H1 (cell line): ENCODE results near the gene NHERF2. TPM values are rescaled to one million over a fixed set of nuclear protein-coding genes. Genes with fewer than 3 reads are reported as not detected.

Source experiments
- CTCF ChIA-PET: fragments of 300-600 bp; sonication (Branson Sonifier 250); formaldehyde crosslinking; loops from one replicate; lab custom pipeline; 2021; ENCODE audit not compliant: partially characterized antibody; lab: Charles Lee
- POLR2A ChIA-PET: fragments of 300-600 bp; sonication (Branson Sonifier 250); formaldehyde crosslinking; loops from one replicate; lab custom pipeline; 2021; ENCODE audit warnings: inconsistent platforms; ENCODE audit not compliant: partially characterized antibody; lab: Charles Lee
- DNase-seq, 2 experiments: peaks; one replicate each; pipeline versions ENCODE4 v3.0.0 to v3.0.0-alpha.2; 2010 to 2022; ENCODE audit warnings: low spot score in 2 of 2, low read depth in 1 of 2, mixed read lengths in 1 of 2
- FAIRE-seq: peaks from 2 replicates; lab custom pipeline; 2011; peaks lifted over from hg19 to GRCh38; lab: Jason Lieb, UNC
- H2AFZ ChIP-seq: 2 replicates; pipeline ENCODE4 v1.8.1; 2012; ENCODE audit warnings: low read length, inconsistent platforms
- H2AK5ac ChIP-seq: 2 replicates; pipeline ENCODE4 v1.6.1; 2013; ENCODE audit warnings: low read depth, low read length
- H2BK120ac ChIP-seq: replicated peaks from 2 replicates; pipeline ENCODE3; 2013; ENCODE audit warnings: low read depth, low read length, inconsistent platforms
- H2BK12ac ChIP-seq: 2 replicates; pipeline ENCODE4 v1.6.1; 2013; ENCODE audit warnings: low read depth, low read length
- H2BK15ac ChIP-seq: 2 replicates; pipeline ENCODE4 v1.6.1; 2013; ENCODE audit warnings: low read length
- H2BK20ac ChIP-seq: 2 replicates; pipeline ENCODE4 v1.6.1; 2013; ENCODE audit warnings: low read length
- H2BK5ac ChIP-seq: 2 replicates; pipeline ENCODE4 v1.6.1; 2013; ENCODE audit warnings: low read depth, low read length
- H3K14ac ChIP-seq: 2 replicates; pipeline ENCODE4 v1.6.1; 2013; ENCODE audit warnings: inconsistent platforms; ENCODE audit not compliant: insufficient read length
- H3K18ac ChIP-seq: 2 replicates; pipeline ENCODE4 v1.6.1; 2013; ENCODE audit warnings: low read length; ENCODE audit errors: extremely low read depth
- H3K23ac ChIP-seq: 2 replicates; pipeline ENCODE4 v1.6.1; 2013; ENCODE audit warnings: inconsistent platforms; ENCODE audit not compliant: insufficient read length
- H3K23me2 ChIP-seq: 2 replicates; pipeline ENCODE4 v1.6.1; 2013; ENCODE audit warnings: low read depth, low read length
- H3K27ac ChIP-seq: 2 replicates; pipeline ENCODE4 v1.6.1; 2011; ENCODE audit warnings: low read depth, low read length, inconsistent platforms
- H3K27me3 ChIP-seq, 4 experiments: replicated peaks in 1 of 4; 1 replicate in 1 of 4; 2 replicates in 3 of 4; pipeline versions ENCODE4 v1.6.1 to v1.8.1; 2011 to 2013; ENCODE audit warnings: low read length in 3 of 4, mild to moderate bottlenecking in 3 of 4, inconsistent platforms in 2 of 4, mixed read lengths in 2 of 4, moderate library complexity in 1 of 4; ENCODE audit not compliant: control insufficient read depth in 3 of 4, insufficient read depth in 3 of 4; ENCODE audit errors: extremely low read depth in 1 of 4
- H3K36me3 ChIP-seq, 4 experiments: 2 replicates each; pipeline versions ENCODE4 v1.6.1 to v1.8.1; 2011 to 2013; ENCODE audit warnings: mild to moderate bottlenecking in 4 of 4, low read length in 3 of 4, moderate library complexity in 2 of 4, control low read depth in 1 of 4, inconsistent platforms in 1 of 4; ENCODE audit not compliant: insufficient read depth in 4 of 4, control insufficient read depth in 2 of 4
- H3K4ac ChIP-seq: replicated peaks from 2 replicates; pipeline ENCODE3; 2013; ENCODE audit warnings: low read length, low read depth, mixed read lengths, inconsistent platforms; ENCODE audit not compliant: insufficient read length
- H3K4me1 ChIP-seq, 4 experiments: replicated peaks in 1 of 4; 1 replicate in 1 of 4; 2 replicates in 3 of 4; pipeline versions ENCODE4 v1.6.1 to v1.8.1; 2011 to 2013; ENCODE audit warnings: low read length in 3 of 4, inconsistent platforms in 2 of 4, mixed read lengths in 1 of 4; ENCODE audit not compliant: insufficient read depth in 4 of 4, control insufficient read depth in 3 of 4
- H3K4me2 ChIP-seq, 2 experiments: 2 replicates each; pipeline versions ENCODE4 v1.6.1 to v1.8.1; 2011 to 2013; ENCODE audit warnings: low read depth in 2 of 2, low read length in 2 of 2, control low read depth in 1 of 2, inconsistent platforms in 1 of 2, mild to moderate bottlenecking in 1 of 2; ENCODE audit not compliant: insufficient read depth in 1 of 2
- H3K4me3 ChIP-seq, 4 experiments: fragments of 200-600, 300-600 bp in 1 of 4; sonication (generic), shearing (Covaris generic), sonication (Bioruptor Twin) in 1 of 4; 2 replicates each; pipeline versions ENCODE4 v1.5.1 to v1.8.1; 2011 to 2016; ENCODE audit warnings: low read length in 4 of 4, low read depth in 3 of 4, control low read depth in 2 of 4, inconsistent platforms in 2 of 4, mild to moderate bottlenecking in 2 of 4, mixed read lengths in 1 of 4, moderate library complexity in 1 of 4; ENCODE audit not compliant: insufficient read depth in 2 of 4; ENCODE audit errors: extremely low read depth in 1 of 4
- H3K56ac ChIP-seq: replicated peaks from 2 replicates; pipeline ENCODE3; 2013; ENCODE audit warnings: low read depth, mild to moderate bottlenecking, mixed read lengths, low read length, inconsistent platforms; ENCODE audit not compliant: insufficient read length
- H3K79me1 ChIP-seq: 2 replicates; pipeline ENCODE4 v1.6.1; 2013; ENCODE audit warnings: low read depth, low read length, control low read depth
- H3K79me2 ChIP-seq, 2 experiments: 2 replicates each; pipeline versions ENCODE4 v1.6.1 to v1.8.1; 2012 to 2013; ENCODE audit warnings: low read length in 2 of 2, mild to moderate bottlenecking in 2 of 2, inconsistent platforms in 1 of 2; ENCODE audit not compliant: insufficient read depth in 2 of 2, control insufficient read depth in 1 of 2
- H3K9ac ChIP-seq, 4 experiments: replicated peaks in 1 of 4; 1 replicate in 1 of 4; 2 replicates in 3 of 4; pipeline versions ENCODE4 v1.6.1 to v1.8.1; 2011 to 2013; ENCODE audit warnings: low read depth in 3 of 4, low read length in 3 of 4, control low read depth in 2 of 4, mild to moderate bottlenecking in 2 of 4, moderate library complexity in 2 of 4, inconsistent platforms in 1 of 4; ENCODE audit errors: extremely low read depth in 1 of 4
- H3K9me3 ChIP-seq, 2 experiments: 2 replicates each; pipeline versions ENCODE4 v1.6.1 to v1.8.1; 2012 to 2013; ENCODE audit warnings: mild to moderate bottlenecking in 2 of 2, moderate library complexity in 2 of 2, control low read depth in 1 of 2, inconsistent platforms in 1 of 2, low read depth in 1 of 2, low read length in 1 of 2, mixed read lengths in 1 of 2; ENCODE audit not compliant: insufficient read depth in 2 of 2
- H4K20me1 ChIP-seq, 2 experiments: replicated peaks in 1 of 2; 2 replicates each; pipeline versions ENCODE3 to v1.8.1; 2011 to 2013; ENCODE audit warnings: inconsistent platforms in 2 of 2, low read length in 2 of 2, mild to moderate bottlenecking in 1 of 2; ENCODE audit not compliant: insufficient read depth in 2 of 2, control insufficient read depth in 1 of 2
- H4K5ac ChIP-seq: 2 replicates; pipeline ENCODE4 v1.6.1; 2013; ENCODE audit warnings: low read length, low read depth, mixed read lengths, inconsistent platforms; ENCODE audit not compliant: insufficient read length
- H4K8ac ChIP-seq: 2 replicates; pipeline ENCODE4 v1.8.0; 2013; ENCODE audit warnings: mild to moderate bottlenecking, moderate library complexity, low read length, inconsistent platforms; ENCODE audit not compliant: insufficient read depth; ENCODE audit errors: extremely low read depth
- H4K91ac ChIP-seq: replicated peaks from 2 replicates; pipeline ENCODE3; 2013; ENCODE audit warnings: low read length, mixed read lengths, inconsistent platforms; ENCODE audit not compliant: insufficient read length
- CBX5 ChIP-seq: fragments of 300-800, 300-1000 bp; sonication (generic); IDR thresholded peaks from 2 replicates; pipeline ENCODE4 v1.7.1; 2016; ENCODE audit warnings: antibody characterized with exemption, low read length, low read depth
- CHD2 ChIP-seq: IDR thresholded peaks from 2 replicates; pipeline ENCODE4 v1.6.1; 2012; ENCODE audit warnings: low read length, improper control_type of control experiment
- CTBP2 ChIP-seq: IDR thresholded peaks from 2 replicates; pipeline ENCODE4 v1.7.0; 2011; ENCODE audit warnings: borderline replicate concordance, mild to moderate bottlenecking, moderate library complexity, mixed read lengths, low read length; ENCODE audit not compliant: insufficient read depth, insufficient read length
- EP300 ChIP-seq, 2 experiments: IDR thresholded peaks; 1 replicate in 1 of 2; 2 replicates in 1 of 2; pipeline ENCODE4 v1.6.1; 2011 to 2012; ENCODE audit warnings: low read depth in 2 of 2, low read length in 2 of 2, mild to moderate bottlenecking in 2 of 2, borderline replicate concordance in 1 of 2, inconsistent platforms in 1 of 2, moderate library complexity in 1 of 2
- HDAC2 ChIP-seq, 2 experiments: fragments of 300-600 bp in 1 of 2; sonication (generic) in 1 of 2; IDR thresholded peaks; 2 replicates each; pipeline ENCODE4 v1.6.1; 2011 to 2012; ENCODE audit warnings: low read depth in 2 of 2, low read length in 2 of 2, mild to moderate bottlenecking in 2 of 2, moderate library complexity in 2 of 2, borderline replicate concordance in 1 of 2, inconsistent platforms in 1 of 2
- HDAC6 ChIP-seq: IDR thresholded peaks from one replicate; pipeline ENCODE4 v1.7.1; 2012; ENCODE audit warnings: low read depth, mild to moderate bottlenecking, inconsistent platforms, low read length, moderate library complexity
- JUN ChIP-seq: IDR thresholded peaks from 2 replicates; pipeline ENCODE4 v1.6.1; 2011; ENCODE audit warnings: low read depth, mild to moderate bottlenecking, improper control_type of control experiment, low read length
- PHF8 ChIP-seq: fragments of 200-600 bp; sonication (generic); conservative IDR thresholded peaks from 2 replicates; pipeline ENCODE4 v1.7.1; 2012; ENCODE audit warnings: low read depth, mild to moderate bottlenecking, inconsistent platforms, low read length, moderate library complexity
- RFX5 ChIP-seq: IDR thresholded peaks from 2 replicates; pipeline ENCODE4 v1.6.1; 2011; ENCODE audit warnings: low read depth, low read length, improper control_type of control experiment, borderline replicate concordance
- SP4 ChIP-seq: IDR thresholded peaks from 2 replicates; pipeline ENCODE4 v1.6.1; 2012; ENCODE audit warnings: low read length, inconsistent platforms
- SRF ChIP-seq: IDR thresholded peaks from 2 replicates; pipeline ENCODE4 v1.6.1; 2011; ENCODE audit warnings: mild to moderate bottlenecking, low read depth, low read length, moderate library complexity
- TAF1 ChIP-seq: IDR thresholded peaks from 2 replicates; pipeline ENCODE4 v1.6.1; 2011; ENCODE audit warnings: mild to moderate bottlenecking, low read depth, low read length
- TEAD4 ChIP-seq: IDR thresholded peaks from 2 replicates; pipeline ENCODE4 v1.6.1; 2012; ENCODE audit warnings: low read depth, low read length, inconsistent platforms, mixed read lengths
- WGBS, 2 experiments: shearing (Covaris generic) in 1 of 2; methylation state at CpG; one replicate each; pipeline versions ENCODE4 v1.1.6 to v1.1.7; 2013 to 2015; ENCODE audit warnings: low lambda C conversion rate in 2 of 2, mixed read lengths in 2 of 2, inconsistent platforms in 1 of 2, low coverage in 1 of 2, missing lambda C conversion rate in 1 of 2; ENCODE audit not compliant: insufficient replicate concordance in 2 of 2, insufficient coverage in 1 of 2, insufficient read length in 1 of 2; ENCODE audit errors: extremely low coverage in 1 of 2, missing lambda C conversion rate in 1 of 2; 5-methylcytosine and 5-hydroxymethylcytosine counted together
- polyA plus RNA-seq, 7 experiments: library from polyadenylated mRNA; depleted of rRNA in 3 of 7; stranded (reverse) in 5 of 7; unstranded in 2 of 7; fragments of >200 nt in 5 of 7; fragments of 200-250 nt in 2 of 7; gene quantifications; 1 replicate in 5 of 7; 2 replicates in 1 of 7; 4 replicates in 1 of 7; pipeline versions ENCODE4 v1.2.1 to v1.2.3, GENCODE V29; 2011 to 2013; ENCODE audit warnings: missing spikeins in 2 of 7, mixed read lengths in 2 of 7
- total RNA-seq: library from RNA; stranded (reverse); fragmentation: NEBNext Ultra II Directional; extraction: Animal tissue kit (Norgen Biotek cat#: 25700); gene quantifications from 2 replicates; pipeline ENCODE4 v1.2.1, GENCODE V29; 2021
- TF ChIP-seq, protein P1 (sequence below): IDR thresholded peaks from 2 replicates; pipeline ENCODE4 v1.6.1; 2012; ENCODE audit warnings: inconsistent platforms

The NHERF2 gene
- total and polyA plus RNA-seq, 2 of the 8 experiments (the other 6 are each of a cell fraction or from before 2014, with no cell fraction given), result 13.9 to 19.3 TPM

DNA sequence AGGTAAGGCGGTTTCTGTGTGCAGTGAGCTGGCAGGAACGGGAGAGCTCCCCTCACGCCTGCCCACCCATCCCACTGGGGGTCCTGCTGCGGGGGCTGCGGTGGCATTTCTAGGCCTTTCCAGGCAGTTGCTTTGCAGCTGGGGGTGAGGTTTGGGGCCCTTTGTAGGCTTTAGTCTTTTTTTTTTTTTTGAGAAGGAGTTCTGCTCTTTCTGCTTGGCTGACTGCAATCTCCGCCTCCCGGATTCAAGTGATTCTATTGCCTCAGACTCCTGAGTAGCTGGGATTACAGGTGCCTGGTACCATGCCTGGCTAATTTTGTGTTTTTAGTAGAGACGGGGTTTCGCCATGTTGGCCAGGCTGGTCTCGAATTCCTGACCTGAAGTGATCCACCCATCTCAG is 32.2 kb downstream of the NHERF2 start:
- Histone ChIP-seq H3K14ac (no peak overlapping the region), H3K36me3 (peaks cover 0 to 7% (median 0%) of the 10 kb centered on the region in 4 experiments; a peak in 3 of 8 replicates), H2AFZ (no peak overlapping the region), H3K18ac (no peak overlapping the region), H3K4me2 (no peak overlapping the region), H3K4ac (no peak overlapping the region), H3K4me1 (no peaks in the 10 kb centered on the region), H4K8ac (no peak overlapping the region), H3K23me2 (no peaks in the 10 kb centered on the region), H3K9ac (no peak overlapping the region), H4K91ac (no peak overlapping the region), H4K5ac (no peak overlapping the region), H2AK5ac (no peak overlapping the region), H4K20me1 (peaks cover 0 to 13% of the 10 kb centered on the region in 2 experiments), H3K56ac (no peak overlapping the region), H2BK20ac (no peak overlapping the region), H2BK5ac (no peak overlapping the region), H3K9me3 (no peaks in the 10 kb centered on the region), H2BK120ac (no peak overlapping the region), H3K23ac (no peak overlapping the region), H3K79me2 (no peaks in the 10 kb centered on the region), H3K27me3 (no peaks in the 10 kb centered on the region), H3K27ac (no peak overlapping the region), H2BK15ac (no peak overlapping the region), H3K4me3 (no peak overlapping the region), H2BK12ac (no peak overlapping the region), H3K79me1 (no peaks in the 10 kb centered on the region)
- no peak for FAIRE-seq
- WGBS, 2 experiments, result 92% methylated on average over 10 of the region's 10 CpGs; no CpG with 5 or more reads in 1 of the 2 experiments
- POLR2A ChIA-PET, result interaction anchor here (1.3 to 1.6 kb wide), 3 partner anchors 13 to 97 kb away, joined by 4 to 5 read pairs (median 5); no protein-coding TSS in a partner anchor
- CTCF ChIA-PET, result interaction anchor here (0.6 to 1.3 kb wide), 5 partner anchors 13 to 711 kb away, joined by 3 to 5 read pairs (median 3); no protein-coding TSS in a partner anchor
- no peak for DNase-seq
- TF ChIP-seq CBX5, result no peak
- TF ChIP-seq CHD2, result no peak
- no peak for TF ChIP-seq TEAD4
- no peak for TF ChIP-seq HDAC2 (IDR thresholded peaks at IDR 0.05; ENCODE audit: borderline replicate concordance in 1 of 2, low read depth in 2 of 2, low read length in 2 of 2)
- TF ChIP-seq CTBP2, result no peak
- TF ChIP-seq PHF8, result no peak
- no peak for TF ChIP-seq HDAC6
- TF ChIP-seq, protein P1, sequence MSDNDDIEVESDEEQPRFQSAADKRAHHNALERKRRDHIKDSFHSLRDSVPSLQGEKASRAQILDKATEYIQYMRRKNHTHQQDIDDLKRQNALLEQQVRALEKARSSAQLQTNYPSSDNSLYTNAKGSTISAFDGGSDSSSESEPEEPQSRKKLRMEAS, result no peak
- no peak for TF ChIP-seq JUN
- no peak for TF ChIP-seq RFX5
- TF ChIP-seq SRF, result no peak
- TF ChIP-seq EP300 (IDR thresholded peaks at IDR 0.05; ENCODE audit: borderline replicate concordance in 1 of 2, low read depth in 2 of 2, low read length in 2 of 2), result no peak
- TF ChIP-seq SP4, result no peak
- TF ChIP-seq TAF1, result no peak
